HCT116 (cell line): ENCODE measurements around the gene APBA3. TPM values are rescaled to one million over a fixed set of nuclear protein-coding genes. Genes with fewer than 3 reads are reported as not detected.

ENCODE experiments used
- ATAC-seq: fragments of 200-7000 bp; cut with Tn5 transposase; 2 replicates; pipeline ENCODE4 v1.9.1; 2020; ENCODE audit warnings: mild to moderate bottlenecking, moderate library complexity
- BruUV-seq: library from RNA; stranded (reverse); fragments of 400-500 nt; replicated peaks from 2 replicates; lab custom pipeline; 2021; lab: Mats Ljungman, UMichigan
- CTCF ChIA-PET: fragments of 300-600 bp; sonication (Branson Sonifier 250); formaldehyde crosslinking; loops from one replicate; lab custom pipeline; 2021; ENCODE audit warnings: antibody characterized with exemption; lab: Charles Lee
- POLR2A ChIA-PET: fragments of 300-600, 350-600 bp; sonication (Branson Sonifier 250); formaldehyde crosslinking; loops from one replicate; lab custom pipeline; 2021; ENCODE audit warnings: antibody characterized with exemption; lab: Charles Lee
- RAD21 ChIA-PET, 2 experiments: fragments of 300-600 bp; sonication (Branson Sonifier 250); formaldehyde crosslinking; loops; one replicate each; lab custom pipeline; 2023; ENCODE audit warnings: low total read pairs in 2 of 2; ENCODE audit not compliant: uncharacterized antibody in 2 of 2, unreplicated experiment in 2 of 2, low non-redundant PET in 1 of 2; lab: Charles Lee
- DNase-seq: peaks from one replicate; pipeline ENCODE4 v3.0.0-alpha.2; 2010; ENCODE audit warnings: low read depth, low spot score
- H2AFZ ChIP-seq: fragments of 200-600 bp; shearing (Covaris generic), sonication (generic); 2 replicates; pipeline ENCODE4 v1.6.1; 2017; ENCODE audit warnings: low read depth, mixed run types, mixed read lengths, antibody characterized with exemption, low read length; ENCODE audit not compliant: poor library complexity, severe bottlenecking
- H3K27ac ChIP-seq: 2 replicates; pipeline ENCODE4 v1.5.1; 2012; ENCODE audit warnings: low read depth, low read length
- H3K27me3 ChIP-seq: fragments of 200-600 bp; sonication (generic); 2 replicates; pipeline ENCODE4 v1.6.1; 2016; ENCODE audit warnings: mixed run types, low read length, mixed read lengths; ENCODE audit not compliant: insufficient read depth
- H3K36me3 ChIP-seq, 2 experiments: fragments of 200-500 bp in 1 of 2; fragments of 200-600 bp in 1 of 2; sonication (Bioruptor generic) in 1 of 2; sonication (generic) in 1 of 2; 2 replicates each; pipeline versions ENCODE4 v1.5.1 to v1.6.1; 2014 to 2016; ENCODE audit warnings: low read length in 2 of 2, inconsistent platforms in 1 of 2, mixed read lengths in 1 of 2, mixed run types in 1 of 2; ENCODE audit not compliant: insufficient read depth in 2 of 2, control insufficient read depth in 1 of 2
- H3K4me1 ChIP-seq, 2 experiments: fragments of 200-600 bp in 1 of 2; sonication (generic) in 1 of 2; 2 replicates each; pipeline versions ENCODE4 v1.5.1 to v1.6.1; 2012 to 2017; ENCODE audit warnings: low read length in 2 of 2, inconsistent platforms in 1 of 2, mild to moderate bottlenecking in 1 of 2, mixed read lengths in 1 of 2, mixed run types in 1 of 2, moderate library complexity in 1 of 2; ENCODE audit not compliant: insufficient read depth in 2 of 2, control insufficient read depth in 1 of 2
- H3K4me2 ChIP-seq: fragments of 200-600 bp; sonication (generic); 2 replicates; pipeline ENCODE4 v1.6.1; 2017; ENCODE audit warnings: mixed run types, low read length, mixed read lengths
- H3K4me3 ChIP-seq, 2 experiments: fragments of 200-600 bp in 1 of 2; sonication (generic) in 1 of 2; replicated peaks in 1 of 2; 2 replicates each; pipeline ENCODE4 v1.5.1; 2011 to 2016; ENCODE audit warnings: low read length in 2 of 2, control low read depth in 1 of 2, low read depth in 1 of 2, mild to moderate bottlenecking in 1 of 2, mixed read lengths in 1 of 2, mixed run types in 1 of 2
- H3K79me2 ChIP-seq: fragments of 200-600 bp; sonication (generic); 2 replicates; pipeline ENCODE4 v1.6.1; 2017; ENCODE audit warnings: mild to moderate bottlenecking, mixed run types, low read length, moderate library complexity, mixed read lengths; ENCODE audit not compliant: insufficient read depth
- H3K9ac ChIP-seq: fragments of 200-600 bp; sonication (generic); 2 replicates; pipeline ENCODE4 v1.6.1; 2016; ENCODE audit warnings: low read length, mixed read lengths
- H3K9me2 ChIP-seq: fragments of 200-600 bp; sonication (generic), shearing (Covaris generic); 2 replicates; pipeline ENCODE4 v1.6.1; 2017; ENCODE audit warnings: mixed run types, mild to moderate bottlenecking, moderate library complexity; ENCODE audit not compliant: insufficient read depth
- H3K9me3 ChIP-seq, 2 experiments: fragments of 200-500 bp in 1 of 2; fragments of 200-600 bp in 1 of 2; sonication (Bioruptor generic) in 1 of 2; sonication (generic) in 1 of 2; 2 replicates each; pipeline ENCODE4 v1.6.1; 2014 to 2017; ENCODE audit warnings: low read length in 2 of 2, mixed read lengths in 2 of 2, inconsistent platforms in 1 of 2, low read depth in 1 of 2, mild to moderate bottlenecking in 1 of 2, mixed run types in 1 of 2, moderate library complexity in 1 of 2; ENCODE audit not compliant: control insufficient read depth in 1 of 2, insufficient read depth in 1 of 2
- H4K20me1 ChIP-seq: fragments of 200-600 bp; sonication (generic), shearing (Covaris generic); 2 replicates; pipeline ENCODE4 v1.6.1; 2017; ENCODE audit warnings: mixed run types, mild to moderate bottlenecking, moderate library complexity; ENCODE audit not compliant: insufficient read depth
- RAD21 ChIP-seq: IDR thresholded peaks from 2 replicates; pipeline ENCODE4 v1.6.1; 2012; ENCODE audit warnings: low read depth, mild to moderate bottlenecking
- TCF7L2 ChIP-seq: IDR thresholded peaks from 2 replicates; pipeline ENCODE4 v1.7.0; 2011; ENCODE audit warnings: borderline replicate concordance, inconsistent platforms; ENCODE audit not compliant: insufficient read depth, insufficient read length; ENCODE audit errors: extremely low read depth
- intact Hi-C: fragments of 100-400 bp; cut with micrococcal nuclease; formaldehyde crosslinking; loops from 2 replicates; pipeline ENCODE4 v1.10.0; 2022
- total RNA-seq: library from RNA; stranded (reverse); gene quantifications from one replicate; pipeline ENCODE4 v1.2.1, GENCODE V29; 2021; ENCODE audit not compliant: unreplicated experiment
- TF ChIP-seq, protein P1 (sequence below), 3 experiments: fragments of 200-600 bp in 1 of 3; sonication (generic) in 1 of 3; IDR thresholded peaks in 2 of 3; conservative IDR thresholded peaks in 1 of 3; 2 replicates each; pipeline ENCODE4 v1.5.1; 2012 to 2017; ENCODE audit warnings: low read depth in 2 of 3, low read length in 2 of 3, antibody characterized with exemption in 1 of 3, borderline replicate concordance in 1 of 3, control low read depth in 1 of 3, mild to moderate bottlenecking in 1 of 3, mixed read lengths in 1 of 3, mixed run types in 1 of 3, moderate library complexity in 1 of 3; ENCODE audit not compliant: insufficient read depth in 1 of 3

The APBA3 gene
- total RNA-seq, 1 experiment from 2014 or later: 29.5 TPM

GRCh38 chr19:3778104-3778867, 16.8 kb upstream of the APBA3 start:
- Histone ChIP-seq H3K4me1 (no peaks in the 10 kb centered on the region), H3K9ac (no peak overlapping the region)
- CTCF ChIA-PET: no interaction called here

GRCh38 chr19:3776479-3777040, 15.1 kb upstream of the APBA3 start:
- no peaks in the 10 kb centered on the region for H3K27me3 ChIP-seq

More at GRCh38 chr19:3778104-3778867, 16.8 kb upstream of the APBA3 start:
- Histone ChIP-seq H3K27me3 (no peaks in the 10 kb centered on the region), H3K4me3 (no peak overlapping the region), H3K9me2 (no peaks in the 10 kb centered on the region), H2AFZ (no peak overlapping the region), H3K36me3 (no peaks in the 10 kb centered on the region), H4K20me1 (no peaks in the 10 kb centered on the region), H3K79me2 (no peaks in the 10 kb centered on the region), H3K27ac (no peak overlapping the region), H3K9me3 (peaks cover 9 to 21% of the 10 kb centered on the region in 2 experiments; a peak in 3 of 4 replicates), H3K4me2 (no peak overlapping the region)
- no TSS peak for BruUV-seq
- POLR2A ChIA-PET: no interaction called here
- RAD21 ChIA-PET: no interaction called here
- intact Hi-C loops: no loop called here
- no peak for DNase-seq
- no peak for ATAC-seq
- TF ChIP-seq, protein P1, sequence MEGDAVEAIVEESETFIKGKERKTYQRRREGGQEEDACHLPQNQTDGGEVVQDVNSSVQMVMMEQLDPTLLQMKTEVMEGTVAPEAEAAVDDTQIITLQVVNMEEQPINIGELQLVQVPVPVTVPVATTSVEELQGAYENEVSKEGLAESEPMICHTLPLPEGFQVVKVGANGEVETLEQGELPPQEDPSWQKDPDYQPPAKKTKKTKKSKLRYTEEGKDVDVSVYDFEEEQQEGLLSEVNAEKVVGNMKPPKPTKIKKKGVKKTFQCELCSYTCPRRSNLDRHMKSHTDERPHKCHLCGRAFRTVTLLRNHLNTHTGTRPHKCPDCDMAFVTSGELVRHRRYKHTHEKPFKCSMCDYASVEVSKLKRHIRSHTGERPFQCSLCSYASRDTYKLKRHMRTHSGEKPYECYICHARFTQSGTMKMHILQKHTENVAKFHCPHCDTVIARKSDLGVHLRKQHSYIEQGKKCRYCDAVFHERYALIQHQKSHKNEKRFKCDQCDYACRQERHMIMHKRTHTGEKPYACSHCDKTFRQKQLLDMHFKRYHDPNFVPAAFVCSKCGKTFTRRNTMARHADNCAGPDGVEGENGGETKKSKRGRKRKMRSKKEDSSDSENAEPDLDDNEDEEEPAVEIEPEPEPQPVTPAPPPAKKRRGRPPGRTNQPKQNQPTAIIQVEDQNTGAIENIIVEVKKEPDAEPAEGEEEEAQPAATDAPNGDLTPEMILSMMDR (IDR thresholded peaks at IDR 0.05 in 2 of 3, conservative IDR thresholded peaks at IDR 0.05 in 1 of 3; ENCODE audit: borderline replicate concordance in 1 of 3, insufficient read depth in 1 of 3, low read depth in 2 of 3, low read length in 2 of 3): no peak
- TF ChIP-seq TCF7L2 (no peak), RAD21 (no peak)

More at GRCh38 chr19:3776479-3777040, 15.1 kb upstream of the APBA3 start:
- ChIA-PET CTCF (no interaction called here), POLR2A (no interaction called here), RAD21 (no interaction called here)
- Histone ChIP-seq H3K27ac (no peak overlapping the region), H3K9ac (no peak overlapping the region), H3K9me3 (peaks cover 0 to 10% of the 10 kb centered on the region in 2 experiments; a peak in 2 of 4 replicates), H3K4me3 (no peak overlapping the region), H3K4me1 (no peaks in the 10 kb centered on the region), H3K36me3 (no peaks in the 10 kb centered on the region), H3K79me2 (no peaks in the 10 kb centered on the region), H3K4me2 (no peak overlapping the region), H2AFZ (no peak overlapping the region), H3K9me2 (no peaks in the 10 kb centered on the region), H4K20me1 (no peaks in the 10 kb centered on the region)
- TF ChIP-seq TCF7L2: no peak
- DNase-seq (no peak), ATAC-seq (no peak)
- intact Hi-C loops: no loop called here
- BruUV-seq: no TSS peak
